HepG2 (cell line): Measurements from ENCODE around the gene APH1B. TPM values are rescaled to one million over a fixed set of nuclear protein-coding genes. Genes with fewer than 3 reads are reported as not detected.

Experiments used
- ATAC-seq: fragments of 200-7000 bp; cut with Tn5 transposase; 3 replicates; pipeline ENCODE4 v1.9.1; 2020; ENCODE audit warnings: mild to moderate bottlenecking, moderate library complexity
- BruUV-seq: library from RNA; stranded (reverse); fragments of 400-500 nt; replicated peaks from 2 replicates; lab custom pipeline; 2021; lab: Mats Ljungman, UMichigan
- CTCF ChIA-PET: fragments of 300-600 bp; formaldehyde crosslinking; extraction: SDS; loops from one replicate; lab custom pipeline; 2021; ENCODE audit warnings: low total read pairs, inconsistent platforms, low intra/inter-chr PET ratio; lab: Yijun Ruan, JAX
- POLR2A ChIA-PET: fragments of 350-600 bp; sonication (Branson Sonifier 250); formaldehyde crosslinking; loops from one replicate; lab custom pipeline; 2020; ENCODE audit warnings: antibody characterized with exemption, inconsistent platforms; lab: Yijun Ruan, JAX
- DNase-seq: peaks from one replicate; pipeline ENCODE4 v3.0.0-alpha.2; 2015; ENCODE audit warnings: low spot score
- FAIRE-seq: peaks from 3 replicates; lab custom pipeline; 2011; peaks lifted over from hg19 to GRCh38; lab: Jason Lieb, UNC
- H2AFZ ChIP-seq: one replicate; pipeline ENCODE4 v1.6.1; 2011; ENCODE audit warnings: low read length, inconsistent platforms
- H3K27ac ChIP-seq: fragments of 300-600 bp; 3 replicates; pipeline ENCODE4 v1.8.0; 2011; ENCODE audit warnings: mixed run types, mild to moderate bottlenecking, mixed read lengths, low read length, inconsistent platforms; ENCODE audit not compliant: insufficient read depth; ENCODE audit errors: extremely low read length
- H3K27me3 ChIP-seq, 2 experiments: fragments of 200-600 bp in 1 of 2; 2 replicates in 1 of 2; 3 replicates in 1 of 2; pipeline versions ENCODE4 v1.6.0 to v1.8.0; 2011; ENCODE audit warnings: low read length in 2 of 2, mild to moderate bottlenecking in 2 of 2, moderate library complexity in 2 of 2, inconsistent platforms in 1 of 2; ENCODE audit not compliant: insufficient read depth in 2 of 2, control insufficient read depth in 1 of 2
- H3K36me3 ChIP-seq, 2 experiments: fragments of 200-600 bp in 1 of 2; replicated peaks in 1 of 2; 2 replicates in 1 of 2; 3 replicates in 1 of 2; pipeline versions ENCODE4 v1.5.1 to v1.8.0; 2011; ENCODE audit warnings: low read length in 2 of 2, inconsistent platforms in 1 of 2; ENCODE audit not compliant: insufficient read depth in 2 of 2, control insufficient read depth in 1 of 2
- H3K4me1 ChIP-seq: 2 replicates; pipeline ENCODE4 v1.5.1; 2012; ENCODE audit warnings: low read length, inconsistent platforms; ENCODE audit not compliant: insufficient read depth
- H3K4me2 ChIP-seq: 2 replicates; pipeline ENCODE4 v1.6.0; 2011; ENCODE audit warnings: low read depth, low read length, inconsistent platforms
- H3K4me3 ChIP-seq, 3 experiments: fragments of 200-600 bp in 1 of 3; sonication (generic), shearing (Covaris generic) in 1 of 3; replicated peaks in 1 of 3; 2 replicates each; pipeline ENCODE4 v1.5.1; 2011 to 2016; ENCODE audit warnings: low read length in 3 of 3, inconsistent platforms in 2 of 3, low read depth in 2 of 3, mild to moderate bottlenecking in 2 of 3, control low read depth in 1 of 3, mixed read lengths in 1 of 3; ENCODE audit not compliant: insufficient read depth in 1 of 3
- H3K79me2 ChIP-seq: one replicate; pipeline ENCODE4 v1.6.1; 2011; ENCODE audit warnings: low read length, inconsistent platforms; ENCODE audit not compliant: insufficient read depth
- H3K9ac ChIP-seq: 2 replicates; pipeline ENCODE4 v1.6.0; 2011; ENCODE audit warnings: mild to moderate bottlenecking, low read depth, low read length, inconsistent platforms; ENCODE audit not compliant: insufficient read depth
- H3K9me3 ChIP-seq: 2 replicates; pipeline ENCODE4 v1.5.1; 2012; ENCODE audit warnings: mild to moderate bottlenecking, low read length
- H4K20me1 ChIP-seq: 2 replicates; pipeline ENCODE4 v1.6.0; 2011; ENCODE audit warnings: inconsistent platforms, mild to moderate bottlenecking, low read length, moderate library complexity; ENCODE audit not compliant: insufficient read depth
- AKAP8 ChIP-seq: sonication (generic); formaldehyde crosslinking; IDR thresholded peaks from 2 replicates; pipeline ENCODE4 v1.5.1; 2020; ENCODE audit warnings: mild to moderate bottlenecking, missing genetic modification reagents
- ATF1 ChIP-seq: IDR thresholded peaks from 2 replicates; pipeline ENCODE4 v1.6.1; 2016; ENCODE audit warnings: mild to moderate bottlenecking, control low read depth
- BCL6 ChIP-seq: IDR thresholded peaks from 2 replicates; pipeline ENCODE4 v1.6.1; 2016; ENCODE audit warnings: missing genetic modification reagents, missing compliant biosample characterization
- CEBPG ChIP-seq: IDR thresholded peaks from 2 replicates; pipeline ENCODE4 v1.6.1; 2016
- ETS1 ChIP-seq: sonication (generic); formaldehyde crosslinking; IDR thresholded peaks from 2 replicates; pipeline ENCODE4 v1.4.0; 2020; ENCODE audit warnings: missing genetic modification reagents
- JUN ChIP-seq: sonication (generic); formaldehyde crosslinking; IDR thresholded peaks from 2 replicates; pipeline ENCODE4 v1.4.0; 2020; ENCODE audit warnings: mild to moderate bottlenecking, missing genetic modification reagents
- MAFF ChIP-seq: IDR thresholded peaks from 2 replicates; pipeline ENCODE4 v1.6.1; 2011; ENCODE audit warnings: low read depth, low read length, improper control_type of control experiment
- MAFG ChIP-seq: sonication (generic); formaldehyde crosslinking; IDR thresholded peaks from 2 replicates; pipeline ENCODE4 v1.5.1; 2020; ENCODE audit warnings: mild to moderate bottlenecking, missing genetic modification reagents
- RARA ChIP-seq: IDR thresholded peaks from 2 replicates; pipeline ENCODE4 v1.6.1; 2016; ENCODE audit warnings: missing genetic modification reagents, missing compliant biosample characterization
- SAP130 ChIP-seq: IDR thresholded peaks from 2 replicates; pipeline ENCODE4 v1.6.1; 2016; ENCODE audit warnings: low read depth
- SKI ChIP-seq: fragments of 450-650 bp; IDR thresholded peaks from one replicate; pipeline ENCODE4 v1.6.1; 2018; ENCODE audit warnings: mild to moderate bottlenecking; ENCODE audit not compliant: partially characterized antibody
- TFAP4 ChIP-seq: sonication (generic); IDR thresholded peaks from 2 replicates; pipeline ENCODE4 v1.6.1; 2016; ENCODE audit warnings: low read depth, borderline replicate concordance
- XBP1 ChIP-seq: sonication (generic); formaldehyde crosslinking; IDR thresholded peaks from 2 replicates; pipeline ENCODE4 v1.5.0; 2020; ENCODE audit warnings: missing genetic modification reagents
- ZBTB43 ChIP-seq: sonication (generic); formaldehyde crosslinking; conservative IDR thresholded peaks from 2 replicates; pipeline ENCODE4 v1.4.0; 2020; ENCODE audit warnings: missing genetic modification reagents
- ZNF234 ChIP-seq: sonication (generic); formaldehyde crosslinking; conservative IDR thresholded peaks from 2 replicates; pipeline ENCODE4 v1.5.1; 2020; ENCODE audit warnings: mild to moderate bottlenecking, missing genetic modification reagents
- ZNF510 ChIP-seq: sonication (generic); formaldehyde crosslinking; IDR thresholded peaks from 2 replicates; pipeline ENCODE4 v1.4.0; 2020; ENCODE audit warnings: low read depth, mild to moderate bottlenecking, missing genetic modification reagents
- WGBS: methylation state at CpG from one replicate; pipeline ENCODE4 v1.1.6; 2017; ENCODE audit warnings: low lambda C conversion rate; 5-methylcytosine and 5-hydroxymethylcytosine counted together
- in situ Hi-C: cut with HindIII; loops from 2 replicates; pipeline ENCODE4 v1.10.0; 2017; ENCODE audit warnings: low pct_unique_long_range_greater_than_20kb; ENCODE audit not compliant: extremely low pct_ligation_motif_present
- intact Hi-C: fragments of 100-400 bp; cut with micrococcal nuclease; formaldehyde crosslinking; loops from one replicate; pipeline ENCODE4 v1.10.0; 2022; ENCODE audit not compliant: unreplicated experiment
- polyA plus RNA-seq, 8 experiments: library from polyadenylated mRNA; depleted of rRNA in 3 of 8; stranded (reverse) in 7 of 8; unstranded in 1 of 8; fragments of >200 nt; fragmentation: Illumina TruSeq in 4 of 8; extraction: Trizol in 4 of 8; gene quantifications; 2 replicates each; pipeline versions ENCODE4 v1.2.1 to v1.2.3, GENCODE V29; 2011 to 2016; ENCODE audit warnings: low read depth in 4 of 8, missing spikeins in 1 of 8, mixed read lengths in 1 of 8; ENCODE audit not compliant: insufficient read depth in 1 of 8
- total RNA-seq, 5 experiments: library from RNA; depleted of rRNA; stranded (reverse); fragments of >200 nt; fragmentation: Illumina TruSeq; extraction: Trizol; gene quantifications; 2 replicates each; pipeline ENCODE4 v1.2.3, GENCODE V29; 2016; ENCODE audit warnings: low read depth in 1 of 5

The APH1B gene
- total and polyA plus RNA-seq, 2 of the 13 experiments (the other 11 are each of a cell fraction or from before 2014, with no cell fraction given): 0.45 to 1.00 TPM

GRCh38 chr15:63318344-63318743 lies 40.9 kb downstream of the APH1B start:
- Histone ChIP-seq H3K9ac (no peak overlapping the region), H3K27ac (no peak overlapping the region), H2AFZ (no peak overlapping the region), H3K4me1 (0 out of 2 replicates have a peak, but pooled peaks cover 5% of the 10 kb centered on the region), H3K27me3 (peaks cover 1 to 9% of the 10 kb centered on the region in 2 experiments; a peak in 3 of 5 replicates), H3K4me2 (no peak overlapping the region), H4K20me1 (no peaks in the 10 kb centered on the region), H3K9me3 (no peaks in the 10 kb centered on the region), H3K4me3 (no peak overlapping the region), H3K36me3 (no peaks in the 10 kb centered on the region), H3K79me2 (no peaks in the 10 kb centered on the region)
- no peak for DNase-seq
- ChIA-PET CTCF (no interaction called here), POLR2A (no interaction called here)
- intact Hi-C loops: no loop called here
- 32% methylated on average over 4 of the region's 4 CpGs for WGBS
- FAIRE-seq: no peak
- no peak for TF ChIP-seq JUN (CRISPR knock-in tag)
- TF ChIP-seq SAP130: no peak
- no peak for TF ChIP-seq MAFF
- TF ChIP-seq AKAP8 (CRISPR knock-in tag): no peak
- TF ChIP-seq MAFG: no peak
- TF ChIP-seq SKI: peak; percentile 43
- no peak for TF ChIP-seq ZNF234 (CRISPR knock-in tag)
- peak; percentile 69 for TF ChIP-seq RARA (CRISPR knock-in tag)
- TF ChIP-seq CEBPG (CRISPR knock-in tag): no peak
- TF ChIP-seq XBP1 (CRISPR knock-in tag): no peak
- no peak for TF ChIP-seq ETS1
- no peak for TF ChIP-seq TFAP4
- TF ChIP-seq ZBTB43 (CRISPR knock-in tag): no peak
- TF ChIP-seq ZNF510 (CRISPR knock-in tag): no peak
- TF ChIP-seq BCL6 (CRISPR knock-in tag): peak; percentile 45; the same call in 1 of the 2 replicates
- TF ChIP-seq ATF1 (CRISPR knock-in tag): no peak
- in situ Hi-C loops: no loop called here
- peak; percentile 27; the same call in 1 of the 3 replicates for ATAC-seq
- no TSS peak for BruUV-seq
